Measurements from ENCODE around the gene SESTD1. TPM values are rescaled to one million over a fixed set of nuclear protein-coding genes. Genes with fewer than 3 reads are reported as not detected.
"Not testable (repeated sequence)": the region's sequence is repeated elsewhere in the genome, so short reads cannot be mapped to it uniquely, and the experiment has no call there.

The SESTD1 gene
- total and polyA plus RNA-seq, 7 donors, result 4.2 to 20.2 (median 15.1) TPM

- ATAC-seq, result no peak
- intact Hi-C loops (cut with DNase I), result no loop called here
- Histone ChIP-seq H3K4me3 (no peak overlapping the region), H3K36me3 (ENCODE audit: insufficient read depth in 1 of 2, low read depth in 1 of 2) (no peaks in the 10 kb centered on the region), H3K4me1 (peaks cover 15% of the 10 kb centered on the region), H3K27me3 (ENCODE audit: insufficient read depth in 3 of 3, low read length in 2 of 3) (no peaks in the 10 kb centered on the region), H3K27ac (no peak overlapping the region), H3K9me3 (no peaks in the 10 kb centered on the region)
- no peak for DNase-seq
- 39 to 94% (median 82%) methylated on average over 1 of the region's 1 CpG for WGBS, 3 donors
- no peak for TF ChIP-seq CTCF (IDR thresholded peaks at IDR 0.05)
These were observed 13.7 kb downstream of the SESTD1 start for GRCh38 chr2:179250848-179251504.

GRCh38 chr2:179250095-179250494 lies 14.5 kb downstream of the SESTD1 start:
- Histone ChIP-seq H3K27me3 (ENCODE audit: insufficient read depth in 3 of 3, low read length in 2 of 3) (no peaks in the 10 kb centered on the region), H3K36me3 (ENCODE audit: insufficient read depth in 1 of 2, low read depth in 1 of 2) (no peaks in the 10 kb centered on the region), H3K27ac (no peak overlapping the region), H3K4me1 (peaks cover 15% of the 10 kb centered on the region), H3K4me3 (no peak overlapping the region), H3K9me3 (no peaks in the 10 kb centered on the region)
- DNase-seq (no peak), ATAC-seq (no peak)
- intact Hi-C loops (cut with DNase I), result no loop called here
- 95 to 98% (median 98%) methylated on average over 3 of the region's 3 CpGs for WGBS, 3 donors
- no peak for TF ChIP-seq CTCF (IDR thresholded peaks at IDR 0.05)

- no peaks in the 10 kb centered on the region for H3K27me3 ChIP-seq (ENCODE audit: insufficient read depth in 3 of 3, low read length in 2 of 3)
- intact Hi-C loops (cut with DNase I), result no loop called here
- H3K36me3 ChIP-seq (ENCODE audit: insufficient read depth in 1 of 2, low read depth in 1 of 2), result no peaks in the 10 kb centered on the region
- no peak for ATAC-seq
- H3K4me3 ChIP-seq, result no peak overlapping the region
- no peak for DNase-seq
- H3K9me3 ChIP-seq, result no peaks in the 10 kb centered on the region
- no peak overlapping the region for H3K27ac ChIP-seq
- H3K4me1 ChIP-seq, result peaks cover 10% of the 10 kb centered on the region
- no peak for TF ChIP-seq CTCF (IDR thresholded peaks at IDR 0.05)
- 79 to 87% (median 86%) methylated on average over 1 of the region's 1 CpG for WGBS, 3 donors
These were observed 16.6 kb downstream of the SESTD1 start for GRCh38 chr2:179248024-179248348.

- WGBS, 3 donors, result 84 to 89% (median 89%) methylated on average over 2 of the region's 2 CpGs
These were observed 17.2 kb downstream of the SESTD1 start for GRCh38 chr2:179247318-179248023.

GRCh38 chr2:179245843-179246242 lies 18.8 kb downstream of the SESTD1 start:
- H3K9me3 ChIP-seq; H3K36me3 ChIP-seq (ENCODE audit: insufficient read depth in 1 of 2, low read depth in 1 of 2); H3K27ac ChIP-seq; H3K4me3 ChIP-seq; intact Hi-C loops (cut with DNase I); H3K27me3 ChIP-seq (ENCODE audit: insufficient read depth in 3 of 3, low read length in 2 of 3); DNase-seq; H3K4me1 ChIP-seq; ATAC-seq: not testable (repeated sequence)
- WGBS, 3 donors, result 86 to 98% (median 89%) methylated on average over 10 of the region's 10 CpGs

More at GRCh38 chr2:179247318-179248023, 17.2 kb downstream of the SESTD1 start:
- peaks cover 8% of the 10 kb centered on the region for H3K4me1 ChIP-seq
- DNase-seq (no peak), ATAC-seq (no peak)
- no peak overlapping the region for H3K27ac ChIP-seq
- H3K4me3 ChIP-seq, result no peak overlapping the region
- H3K36me3 ChIP-seq (ENCODE audit: insufficient read depth in 1 of 2, low read depth in 1 of 2), result no peaks in the 10 kb centered on the region
- H3K9me3 ChIP-seq, result no peaks in the 10 kb centered on the region
- intact Hi-C loops (cut with DNase I), result no loop called here
- TF ChIP-seq CTCF (IDR thresholded peaks at IDR 0.05), result no peak
- no peaks in the 10 kb centered on the region for H3K27me3 ChIP-seq (ENCODE audit: insufficient read depth in 3 of 3, low read length in 2 of 3)
